Left ventricle myocardium superior (tissue), 1 donor: ENCODE measurements around the gene ANKS1B. TPM values are rescaled to one million over a fixed set of nuclear protein-coding genes. Genes with fewer than 3 reads are reported as not detected.

Experiments
- ATAC-seq: fragments of 200-7000 bp; cut with Tn5 transposase; one replicate; pipeline ENCODE4 v1.9.1; 2020; ENCODE audit warnings: mild to moderate bottlenecking, moderate library complexity
- DNase-seq: peaks from one replicate; pipeline ENCODE4 v3.0.0-alpha.2; 2020
- intact Hi-C: fragments of 100-400 bp; cut with micrococcal nuclease; formaldehyde crosslinking; loops from one replicate; pipeline ENCODE4 v1.11.0; 2022
- total RNA-seq: library from RNA; stranded (reverse); fragmentation: NEBNext Ultra II Directional; extraction: Animal tissue kit (Norgen Biotek cat#: 25700); gene quantifications from one replicate; pipeline ENCODE4 v1.2.1, GENCODE V29; 2021
- donor health status: DM: no; HTN: yes; CAD: no; lungs with severe emphysema.

ANKS1B gene
- total RNA-seq, 1 donor from 2014 or later: 2.5 TPM

GRCh38 chr12:99544457-99544856 is 440.3 kb downstream of the ANKS1B start:
- no peak for DNase-seq
- ATAC-seq: no peak
- intact Hi-C loops: no loop called here

- DNase-seq (no peak), ATAC-seq (no peak)
- intact Hi-C loops: no loop called here
Observed at GRCh38 chr12:99529966-99530365, 454.8 kb downstream of the ANKS1B start.

GRCh38 chr12:99528478-99528877 is 456.3 kb downstream of the ANKS1B start:
- DNase-seq (no peak), ATAC-seq (no peak)
- intact Hi-C loops: no loop called here

GRCh38 chr12:99523853-99524252 is 460.9 kb downstream of the ANKS1B start:
- intact Hi-C loops: no loop called here
- ATAC-seq (no peak), DNase-seq (no peak)

- no peak for ATAC-seq
- intact Hi-C loops: no loop called here
- DNase-seq: no peak
Observed at GRCh38 chr12:99522456-99522855, 462.3 kb downstream of the ANKS1B start.

GRCh38 chr12:99521664-99522063 is 463.1 kb downstream of the ANKS1B start:
- intact Hi-C loops: no loop called here
- DNase-seq: no peak
- no peak for ATAC-seq

GRCh38 chr12:99513066-99513465 is 471.7 kb downstream of the ANKS1B start:
- no peak for ATAC-seq
- DNase-seq: no peak
- intact Hi-C loops: no loop called here

GRCh38 chr12:99505805-99506204 is 478.9 kb downstream of the ANKS1B start:
- intact Hi-C loops: no loop called here
- DNase-seq: no peak
- no peak for ATAC-seq

- intact Hi-C loops: no loop called here
- ATAC-seq: no peak
- DNase-seq: no peak
Observed at GRCh38 chr12:99498756-99499155, 486.0 kb downstream of the ANKS1B start.

- intact Hi-C loops: no loop called here
- DNase-seq (no peak), ATAC-seq (no peak)
Observed at GRCh38 chr12:99495799-99496198, 488.9 kb downstream of the ANKS1B start.

GRCh38 chr12:99493197-99493596 is 491.5 kb downstream of the ANKS1B start:
- intact Hi-C loops: no loop called here
- no peak for DNase-seq
- ATAC-seq: no peak

- ATAC-seq (no peak), DNase-seq (no peak)
- intact Hi-C loops: no loop called here
Observed at GRCh38 chr12:99486277-99486676, 498.5 kb downstream of the ANKS1B start.

GRCh38 chr12:99479149-99479548 is 505.6 kb downstream of the ANKS1B start:
- ATAC-seq (no peak), DNase-seq (no peak)
- intact Hi-C loops: no loop called here

- ATAC-seq: no peak
- intact Hi-C loops: no loop called here
- DNase-seq: no peak
Observed at GRCh38 chr12:99476956-99477355, 507.8 kb downstream of the ANKS1B start.

- no peak for DNase-seq
- intact Hi-C loops: no loop called here
- no peak for ATAC-seq
Observed at GRCh38 chr12:99455350-99456035, 529.2 kb downstream of the ANKS1B start.

GRCh38 chr12:99454539-99455172 is 530.1 kb downstream of the ANKS1B start:
- intact Hi-C loops: no loop called here
- ATAC-seq: no peak
- no peak for DNase-seq

- DNase-seq (no peak), ATAC-seq (no peak)
- intact Hi-C loops: no loop called here
Observed at GRCh38 chr12:99453836-99454538, 530.7 kb downstream of the ANKS1B start.

- ATAC-seq (no peak), DNase-seq (no peak)
- intact Hi-C loops: no loop called here
Observed at GRCh38 chr12:99450036-99450630, 534.6 kb downstream of the ANKS1B start.

- DNase-seq: no peak
- intact Hi-C loops: no loop called here
- ATAC-seq: no peak
Observed at GRCh38 chr12:99444859-99445316, 539.8 kb downstream of the ANKS1B start.

- no peak for DNase-seq
- intact Hi-C loops: no loop called here
- no peak for ATAC-seq
Observed at GRCh38 chr12:99442758-99443157, 542.0 kb downstream of the ANKS1B start.
